Stomach (tissue), 4 donors: Measurements from ENCODE around the gene ODF4.

Experiments
- CTCF ChIP-seq, 7 experiments: fragments of 450-650 bp in 4 of 7; fragments of 200-600 bp in 3 of 7; sonication (generic) in 3 of 7; IDR thresholded peaks; one replicate each; pipeline ENCODE4 v1.5.1; 2016 to 2019; ENCODE audit warnings: antibody characterized with exemption in 7 of 7, control low read depth in 2 of 7, mild to moderate bottlenecking in 1 of 7
- POLR2A ChIP-seq, 4 donors: fragments of 450-650 bp; IDR thresholded peaks; one replicate each; pipeline ENCODE4 v1.6.1; 2016; ENCODE audit warnings: antibody characterized with exemption in 4 of 4, control low read depth in 2 of 4, mild to moderate bottlenecking in 1 of 4, moderate library complexity in 1 of 4

GRCh38 chr17:8353736-8354135, 14.1 kb downstream of the ODF4 start:
- TF ChIP-seq CTCF (IDR thresholded peaks at IDR 0.05) (no peak), POLR2A (IDR thresholded peaks at IDR 0.05) (no peak)
